Panc1 (cell line): ENCODE results near the gene CCDC85A. TPM values are rescaled to one million over a fixed set of nuclear protein-coding genes. Genes with fewer than 3 reads are reported as not detected.

Source experiments
- ATAC-seq: fragments of 200-7000 bp; cut with Tn5 transposase; 2 replicates; pipeline ENCODE4 v1.9.1; 2020; ENCODE audit warnings: mild to moderate bottlenecking, moderate library complexity
- BruUV-seq: library from RNA; stranded (reverse); fragments of 400-500 nt; replicated peaks from 2 replicates; lab custom pipeline; 2021; lab: Mats Ljungman, UMichigan
- CTCF ChIA-PET: fragments of 300-600 bp; sonication (Branson Sonifier 250); formaldehyde crosslinking; loops from one replicate; lab custom pipeline; 2022; ENCODE audit warnings: antibody characterized with exemption; lab: Charles Lee
- POLR2A ChIA-PET: fragments of 300-600 bp; sonication (Branson Sonifier 250); formaldehyde crosslinking; loops from one replicate; lab custom pipeline; 2022; ENCODE audit warnings: antibody characterized with exemption; lab: Charles Lee
- DNase-seq: peaks from one replicate; pipeline ENCODE4 v3.0.0-alpha.2; 2010; ENCODE audit warnings: low read depth, low spot score
- H3K27ac ChIP-seq: 2 replicates; pipeline ENCODE4 v1.5.1; 2011; ENCODE audit warnings: mild to moderate bottlenecking, low read length, inconsistent platforms
- H3K27me3 ChIP-seq: fragments of 200-500 bp; sonication (Bioruptor generic); 2 replicates; pipeline ENCODE4 v1.6.0; 2014; ENCODE audit warnings: low read length, inconsistent platforms; ENCODE audit not compliant: control insufficient read depth, insufficient read depth
- H3K36me3 ChIP-seq: fragments of 200-500 bp; sonication (Bioruptor generic); 2 replicates; pipeline ENCODE4 v1.5.1; 2014; ENCODE audit warnings: inconsistent platforms, mild to moderate bottlenecking, low read length, moderate library complexity; ENCODE audit not compliant: control insufficient read depth, insufficient read depth
- H3K4me1 ChIP-seq: 2 replicates; pipeline ENCODE4 v1.5.1; 2011; ENCODE audit warnings: inconsistent platforms, mild to moderate bottlenecking, low read length, moderate library complexity; ENCODE audit not compliant: control insufficient read depth, insufficient read depth
- H3K4me3 ChIP-seq, 2 experiments: 2 replicates each; pipeline ENCODE4 v1.5.1; 2011 to 2012; ENCODE audit warnings: low read depth in 2 of 2, low read length in 2 of 2, mild to moderate bottlenecking in 2 of 2, inconsistent platforms in 1 of 2, moderate library complexity in 1 of 2
- H3K9me3 ChIP-seq: fragments of 200-500 bp; sonication (Bioruptor generic); 2 replicates; pipeline ENCODE4 v1.5.1; 2014; ENCODE audit warnings: low read depth, mild to moderate bottlenecking, inconsistent platforms, low read length, moderate library complexity; ENCODE audit not compliant: control insufficient read depth, insufficient read depth
- POLR2AphosphoS5 ChIP-seq: IDR thresholded peaks from 2 replicates; pipeline ENCODE4 v1.6.1; 2012; ENCODE audit warnings: mild to moderate bottlenecking, low read depth, low read length, moderate library complexity
- SIN3A ChIP-seq: IDR thresholded peaks from 2 replicates; pipeline ENCODE4 v1.6.1; 2012; ENCODE audit warnings: low read depth, mild to moderate bottlenecking, low read length, moderate library complexity, borderline replicate concordance; ENCODE audit not compliant: insufficient read depth
- TCF7L2 ChIP-seq: IDR thresholded peaks from 2 replicates; pipeline ENCODE4 v1.6.1; 2011; ENCODE audit warnings: mild to moderate bottlenecking, low read depth, low read length, inconsistent platforms
- in situ Hi-C: cut with HindIII; loops from 2 replicates; pipeline ENCODE4 v1.10.0; 2016; ENCODE audit warnings: low sequenced_read_pairs, low pct_unique_long_range_greater_than_20kb
- intact Hi-C: fragments of 100-400 bp; cut with micrococcal nuclease; formaldehyde crosslinking; loops from one replicate; pipeline ENCODE4 v1.10.0; 2022; ENCODE audit not compliant: unreplicated experiment
- total RNA-seq: library from RNA; stranded (reverse); gene quantifications from one replicate; pipeline ENCODE4 v1.2.1, GENCODE V29; 2021; ENCODE audit not compliant: unreplicated experiment
- TF ChIP-seq, protein P1 (sequence below): fragments of 450-650 bp; IDR thresholded peaks from 2 replicates; pipeline ENCODE4 v1.5.1; 2017; ENCODE audit warnings: mild to moderate bottlenecking
- TF ChIP-seq, protein P2 (sequence below), 2 experiments: IDR thresholded peaks; 2 replicates each; pipeline ENCODE4 v1.6.1; 2011 to 2012; ENCODE audit warnings: low read depth in 2 of 2, control low read depth in 1 of 2, low read length in 1 of 2, mild to moderate bottlenecking in 1 of 2, moderate library complexity in 1 of 2; ENCODE audit not compliant: insufficient read depth in 1 of 2

CCDC85A gene
- total RNA-seq, 1 experiment from 2014 or later, result 0.05 TPM

DNA sequence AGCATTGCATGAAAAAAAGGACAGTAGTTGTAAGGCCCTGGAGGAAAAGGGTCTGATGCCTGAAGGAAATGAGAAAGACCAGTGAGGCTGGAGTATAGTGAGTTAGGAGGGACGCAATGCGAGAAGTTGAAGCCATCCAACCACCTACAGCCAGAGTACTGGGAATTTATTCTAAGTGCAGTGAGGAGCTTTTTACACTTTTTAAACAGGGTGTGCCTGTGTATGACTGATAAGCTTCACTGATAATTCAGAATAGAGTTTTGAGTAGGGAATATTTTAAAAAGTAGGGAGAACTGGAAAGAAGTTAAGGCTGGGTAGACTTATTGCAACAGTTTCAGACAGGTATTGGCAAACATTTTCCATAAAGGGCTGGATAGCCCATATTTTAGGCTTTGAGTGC, 35.9 kb upstream of the CCDC85A start:
- no TSS peak for BruUV-seq
- no peak for TF ChIP-seq POLR2AphosphoS5
- TF ChIP-seq, protein P1, sequence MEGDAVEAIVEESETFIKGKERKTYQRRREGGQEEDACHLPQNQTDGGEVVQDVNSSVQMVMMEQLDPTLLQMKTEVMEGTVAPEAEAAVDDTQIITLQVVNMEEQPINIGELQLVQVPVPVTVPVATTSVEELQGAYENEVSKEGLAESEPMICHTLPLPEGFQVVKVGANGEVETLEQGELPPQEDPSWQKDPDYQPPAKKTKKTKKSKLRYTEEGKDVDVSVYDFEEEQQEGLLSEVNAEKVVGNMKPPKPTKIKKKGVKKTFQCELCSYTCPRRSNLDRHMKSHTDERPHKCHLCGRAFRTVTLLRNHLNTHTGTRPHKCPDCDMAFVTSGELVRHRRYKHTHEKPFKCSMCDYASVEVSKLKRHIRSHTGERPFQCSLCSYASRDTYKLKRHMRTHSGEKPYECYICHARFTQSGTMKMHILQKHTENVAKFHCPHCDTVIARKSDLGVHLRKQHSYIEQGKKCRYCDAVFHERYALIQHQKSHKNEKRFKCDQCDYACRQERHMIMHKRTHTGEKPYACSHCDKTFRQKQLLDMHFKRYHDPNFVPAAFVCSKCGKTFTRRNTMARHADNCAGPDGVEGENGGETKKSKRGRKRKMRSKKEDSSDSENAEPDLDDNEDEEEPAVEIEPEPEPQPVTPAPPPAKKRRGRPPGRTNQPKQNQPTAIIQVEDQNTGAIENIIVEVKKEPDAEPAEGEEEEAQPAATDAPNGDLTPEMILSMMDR, result no peak
- no peak for TF ChIP-seq TCF7L2
- TF ChIP-seq SIN3A, result no peak
- TF ChIP-seq, protein P2, sequence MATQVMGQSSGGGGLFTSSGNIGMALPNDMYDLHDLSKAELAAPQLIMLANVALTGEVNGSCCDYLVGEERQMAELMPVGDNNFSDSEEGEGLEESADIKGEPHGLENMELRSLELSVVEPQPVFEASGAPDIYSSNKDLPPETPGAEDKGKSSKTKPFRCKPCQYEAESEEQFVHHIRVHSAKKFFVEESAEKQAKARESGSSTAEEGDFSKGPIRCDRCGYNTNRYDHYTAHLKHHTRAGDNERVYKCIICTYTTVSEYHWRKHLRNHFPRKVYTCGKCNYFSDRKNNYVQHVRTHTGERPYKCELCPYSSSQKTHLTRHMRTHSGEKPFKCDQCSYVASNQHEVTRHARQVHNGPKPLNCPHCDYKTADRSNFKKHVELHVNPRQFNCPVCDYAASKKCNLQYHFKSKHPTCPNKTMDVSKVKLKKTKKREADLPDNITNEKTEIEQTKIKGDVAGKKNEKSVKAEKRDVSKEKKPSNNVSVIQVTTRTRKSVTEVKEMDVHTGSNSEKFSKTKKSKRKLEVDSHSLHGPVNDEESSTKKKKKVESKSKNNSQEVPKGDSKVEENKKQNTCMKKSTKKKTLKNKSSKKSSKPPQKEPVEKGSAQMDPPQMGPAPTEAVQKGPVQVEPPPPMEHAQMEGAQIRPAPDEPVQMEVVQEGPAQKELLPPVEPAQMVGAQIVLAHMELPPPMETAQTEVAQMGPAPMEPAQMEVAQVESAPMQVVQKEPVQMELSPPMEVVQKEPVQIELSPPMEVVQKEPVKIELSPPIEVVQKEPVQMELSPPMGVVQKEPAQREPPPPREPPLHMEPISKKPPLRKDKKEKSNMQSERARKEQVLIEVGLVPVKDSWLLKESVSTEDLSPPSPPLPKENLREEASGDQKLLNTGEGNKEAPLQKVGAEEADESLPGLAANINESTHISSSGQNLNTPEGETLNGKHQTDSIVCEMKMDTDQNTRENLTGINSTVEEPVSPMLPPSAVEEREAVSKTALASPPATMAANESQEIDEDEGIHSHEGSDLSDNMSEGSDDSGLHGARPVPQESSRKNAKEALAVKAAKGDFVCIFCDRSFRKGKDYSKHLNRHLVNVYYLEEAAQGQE (IDR thresholded peaks at IDR 0.05; ENCODE audit: insufficient read depth in 1 of 2, low read depth in 2 of 2, low read length in 1 of 2), result no peak
- Histone ChIP-seq H3K27ac (no peak overlapping the region), H3K4me3 (no peak overlapping the region), H3K36me3 (no peaks in the 10 kb centered on the region), H3K9me3 (no peaks in the 10 kb centered on the region), H3K4me1 (no peaks in the 10 kb centered on the region), H3K27me3 (no peaks in the 10 kb centered on the region)
- ATAC-seq, result no peak
- intact Hi-C loops (no loop called here), in situ Hi-C loops (no loop called here)
- ChIA-PET CTCF (no interaction called here), POLR2A (no interaction called here)
- DNase-seq, result no peak

DNA sequence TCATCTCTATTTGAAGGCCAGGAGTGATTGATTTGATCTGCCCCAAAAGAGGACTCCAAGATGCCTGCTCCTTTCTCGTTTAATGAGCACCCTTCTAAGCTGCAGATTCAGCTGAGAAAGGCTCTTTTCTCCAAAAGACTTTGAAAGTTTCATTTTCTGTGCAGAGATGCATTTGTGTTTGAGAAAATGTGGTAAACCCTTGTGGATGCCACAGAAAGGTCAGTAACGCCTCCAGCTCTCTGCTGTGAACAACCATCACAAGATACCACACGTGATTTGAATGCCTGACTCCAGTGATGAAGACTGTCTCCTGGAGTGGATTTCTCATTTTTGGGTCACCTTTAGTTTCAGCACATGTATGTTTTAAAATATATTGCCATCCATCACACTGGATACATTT, 35.0 kb upstream of the CCDC85A start:
- Histone ChIP-seq H3K36me3 (no peaks in the 10 kb centered on the region), H3K27ac (no peak overlapping the region), H3K27me3 (no peaks in the 10 kb centered on the region), H3K4me3 (no peak overlapping the region), H3K4me1 (no peaks in the 10 kb centered on the region), H3K9me3 (no peaks in the 10 kb centered on the region)
- intact Hi-C loops (no loop called here), in situ Hi-C loops (no loop called here)
- ATAC-seq (no peak), DNase-seq (no peak)
- CTCF ChIA-PET, result no interaction called here
- POLR2A ChIA-PET, result no interaction called here
- BruUV-seq, result no TSS peak
- no peak for TF ChIP-seq POLR2AphosphoS5
- TF ChIP-seq, protein P1, result no peak
- no peak for TF ChIP-seq TCF7L2
- TF ChIP-seq, protein P2 (IDR thresholded peaks at IDR 0.05; ENCODE audit: insufficient read depth in 1 of 2, low read depth in 2 of 2, low read length in 1 of 2), result no peak
- TF ChIP-seq SIN3A, result no peak
